ENCODE data around the gene MAP4K3.
"Not testable (repeated sequence)": the region's sequence is repeated elsewhere in the genome, so short reads cannot be mapped to it uniquely, and the experiment has no call there.

MAP4K3 gene

GRCh38 chr2:39370101-39370500, 67.0 kb downstream of the MAP4K3 start:
- DNase-seq: no peak

DNA sequence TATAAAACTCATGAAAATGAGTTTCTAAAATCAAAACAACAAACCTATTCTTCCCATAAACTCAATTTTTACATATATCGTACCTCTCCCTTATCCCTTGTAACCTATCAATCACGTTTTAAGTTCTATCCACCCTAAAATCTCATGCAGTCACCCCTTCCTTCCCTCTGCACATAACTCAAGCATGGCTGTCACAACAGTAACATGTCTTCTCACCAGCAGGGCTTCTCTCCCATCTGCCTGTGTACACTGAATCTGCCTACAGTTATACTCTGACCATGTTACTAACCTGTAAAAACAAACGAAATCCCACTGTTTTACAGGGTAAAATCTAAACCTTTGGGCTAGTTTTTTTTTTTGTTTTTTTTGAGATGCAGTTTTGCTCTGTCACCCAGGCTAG, 68.2 kb downstream of the MAP4K3 start:
- no peak for DNase-seq

GRCh38 chr2:39368376-39368775, 68.7 kb downstream of the MAP4K3 start:
- no peak for DNase-seq

GRCh38 chr2:39362595-39362994, 74.5 kb downstream of the MAP4K3 start:
- DNase-seq: no peak

- DNase-seq: no peak
These were observed 75.6 kb downstream of the MAP4K3 start for GRCh38 chr2:39361511-39361910.

GRCh38 chr2:39360342-39360741, 76.7 kb downstream of the MAP4K3 start:
- not testable (repeated sequence) for DNase-seq

DNA sequence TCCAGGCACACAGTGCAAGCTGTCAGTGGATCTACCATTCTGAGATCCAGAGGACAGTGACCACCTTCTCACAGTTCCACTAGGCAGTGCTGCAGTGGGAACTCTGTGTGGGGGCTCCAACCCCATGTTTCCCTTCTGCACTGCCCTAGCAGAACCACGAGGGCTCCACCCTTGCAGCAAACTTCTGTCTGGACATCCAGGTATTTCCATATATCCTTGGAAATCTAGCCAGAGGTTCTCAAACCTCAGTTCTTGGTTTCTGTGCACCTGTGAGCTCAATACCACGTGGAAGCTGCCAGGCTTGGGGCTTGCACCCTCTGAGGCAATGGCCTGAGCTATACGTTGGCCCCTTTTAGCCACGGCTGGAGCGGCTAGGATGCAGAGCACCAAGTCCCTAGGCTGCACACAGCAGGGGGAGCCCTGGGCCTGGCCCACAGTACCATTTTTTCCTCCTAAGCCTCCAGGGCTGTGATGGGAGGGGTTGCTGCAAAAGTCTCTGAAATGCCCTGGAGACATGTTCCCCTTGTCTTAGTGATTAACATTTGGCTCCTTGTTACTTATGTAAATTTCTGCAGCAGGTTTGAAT, 77.5 kb downstream of the MAP4K3 start:
- no peak for DNase-seq

DNA sequence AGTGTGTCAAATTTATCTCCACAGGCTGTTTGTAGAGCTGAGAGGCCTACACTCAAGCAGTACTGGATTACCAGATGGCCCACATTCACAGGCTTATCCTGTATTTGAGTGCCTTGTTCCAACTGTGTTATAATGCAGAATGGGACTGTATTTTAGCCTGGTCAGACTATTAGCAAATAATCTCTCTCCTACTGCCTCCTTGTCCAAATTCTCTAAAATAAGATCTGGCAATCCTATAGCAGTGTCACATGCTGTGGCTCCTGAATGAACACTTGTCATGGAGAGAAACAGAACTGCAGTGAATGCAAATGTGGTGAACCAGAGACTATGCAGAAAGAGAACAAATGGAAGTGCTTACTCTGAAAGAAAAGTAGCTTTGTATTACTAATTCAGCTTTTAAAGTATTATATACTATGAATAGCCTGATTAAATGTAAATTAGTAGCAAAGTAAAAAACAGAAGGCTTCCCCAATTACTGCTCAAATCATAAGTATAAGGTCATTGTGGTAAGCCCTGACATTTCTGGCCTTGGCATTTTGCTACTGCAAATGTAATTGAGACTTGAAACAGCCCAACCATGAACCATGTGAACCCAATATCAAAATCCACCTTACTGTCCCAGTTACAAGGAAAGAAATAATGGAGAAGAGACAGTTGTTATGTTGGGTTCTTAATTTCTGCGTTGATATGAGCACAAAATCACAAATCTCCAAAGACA, 80.0 kb downstream of the MAP4K3 start:
- no peak for DNase-seq

- DNase-seq: no peak
These were observed 86.4 kb downstream of the MAP4K3 start for GRCh38 chr2:39350658-39351057.

DNA sequence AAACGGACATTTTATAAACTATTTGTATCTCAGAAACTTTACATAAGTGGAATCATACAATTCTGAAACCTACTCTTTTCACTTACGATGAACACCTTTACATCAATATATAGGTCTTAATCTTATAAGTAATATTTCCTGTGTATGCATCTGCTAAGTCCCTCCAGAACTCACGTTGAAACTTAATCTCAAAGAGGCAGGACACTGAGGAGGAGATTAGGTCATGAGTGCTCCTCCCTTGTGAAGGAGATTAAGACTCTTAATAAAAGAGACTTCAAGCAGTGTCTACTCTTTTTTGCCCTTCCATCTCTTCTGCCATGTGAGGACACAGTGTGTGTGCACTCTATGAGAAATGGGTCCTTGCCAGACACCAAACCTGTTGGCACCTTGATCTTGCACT, 98.6 kb downstream of the MAP4K3 start:
- no peak for DNase-seq

DNA sequence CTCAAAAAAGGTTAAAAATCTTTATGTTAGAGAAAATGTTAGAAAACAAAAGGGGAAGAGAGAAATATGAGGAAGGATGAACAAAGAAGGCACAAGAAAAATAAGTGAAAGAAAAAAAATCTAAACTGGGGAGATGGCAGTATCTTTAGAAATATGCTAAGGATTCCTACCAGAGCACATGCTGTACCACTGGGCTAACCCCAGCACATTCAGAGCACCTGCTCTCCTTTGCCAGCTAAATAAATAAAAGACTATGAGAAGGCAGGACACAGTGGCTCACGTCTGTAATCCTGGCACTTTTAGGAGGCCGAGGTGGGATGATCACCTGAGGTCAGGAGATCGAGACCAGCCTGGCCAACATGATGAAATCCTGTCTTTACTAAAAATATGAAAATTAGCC, 101.2 kb downstream of the MAP4K3 start:
- no peak for DNase-seq

DNA sequence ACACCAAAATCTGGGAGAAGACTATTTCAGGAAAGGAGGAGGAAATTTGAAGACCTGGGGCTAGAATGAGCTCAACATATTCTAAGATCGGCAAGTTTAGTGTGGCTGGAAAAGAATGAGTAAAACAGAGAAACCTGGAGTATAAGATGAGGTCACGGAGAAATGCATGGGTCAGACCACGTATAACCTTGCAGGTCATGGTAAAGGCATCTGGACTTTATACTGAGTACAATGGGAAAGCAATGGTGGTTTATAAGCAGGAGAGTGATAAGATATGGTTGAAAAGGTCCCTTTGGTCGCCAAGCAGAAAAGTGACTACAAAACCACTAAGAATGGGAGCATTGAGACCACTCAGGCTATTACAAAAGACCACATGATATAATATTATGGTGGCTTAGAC, 102.1 kb downstream of the MAP4K3 start:
- no peak for DNase-seq

DNA sequence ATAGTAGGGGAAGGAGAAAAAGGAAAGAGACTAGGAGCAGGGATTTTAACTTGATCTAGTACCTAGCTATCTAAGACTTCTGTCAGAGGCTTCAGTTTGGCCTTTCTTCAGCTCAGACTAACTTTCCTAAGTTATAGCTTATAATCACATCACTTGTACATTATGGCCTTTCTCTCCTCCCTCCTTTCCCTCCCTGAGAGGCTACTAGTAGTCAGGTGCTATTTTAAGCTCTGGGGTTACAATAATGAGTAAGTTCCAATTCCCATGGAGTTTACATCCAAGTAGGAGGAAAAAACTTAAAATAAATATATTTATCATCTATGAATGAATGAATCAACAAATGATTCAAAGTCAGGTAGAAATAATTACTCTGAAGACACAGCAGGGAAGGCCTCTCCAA, 102.6 kb downstream of the MAP4K3 start:
- DNase-seq: no peak

- no peak for DNase-seq
These were observed 110.4 kb downstream of the MAP4K3 start for GRCh38 chr2:39326644-39327043.

GRCh38 chr2:39325966-39326365, 111.1 kb downstream of the MAP4K3 start:
- no peak for DNase-seq

DNA sequence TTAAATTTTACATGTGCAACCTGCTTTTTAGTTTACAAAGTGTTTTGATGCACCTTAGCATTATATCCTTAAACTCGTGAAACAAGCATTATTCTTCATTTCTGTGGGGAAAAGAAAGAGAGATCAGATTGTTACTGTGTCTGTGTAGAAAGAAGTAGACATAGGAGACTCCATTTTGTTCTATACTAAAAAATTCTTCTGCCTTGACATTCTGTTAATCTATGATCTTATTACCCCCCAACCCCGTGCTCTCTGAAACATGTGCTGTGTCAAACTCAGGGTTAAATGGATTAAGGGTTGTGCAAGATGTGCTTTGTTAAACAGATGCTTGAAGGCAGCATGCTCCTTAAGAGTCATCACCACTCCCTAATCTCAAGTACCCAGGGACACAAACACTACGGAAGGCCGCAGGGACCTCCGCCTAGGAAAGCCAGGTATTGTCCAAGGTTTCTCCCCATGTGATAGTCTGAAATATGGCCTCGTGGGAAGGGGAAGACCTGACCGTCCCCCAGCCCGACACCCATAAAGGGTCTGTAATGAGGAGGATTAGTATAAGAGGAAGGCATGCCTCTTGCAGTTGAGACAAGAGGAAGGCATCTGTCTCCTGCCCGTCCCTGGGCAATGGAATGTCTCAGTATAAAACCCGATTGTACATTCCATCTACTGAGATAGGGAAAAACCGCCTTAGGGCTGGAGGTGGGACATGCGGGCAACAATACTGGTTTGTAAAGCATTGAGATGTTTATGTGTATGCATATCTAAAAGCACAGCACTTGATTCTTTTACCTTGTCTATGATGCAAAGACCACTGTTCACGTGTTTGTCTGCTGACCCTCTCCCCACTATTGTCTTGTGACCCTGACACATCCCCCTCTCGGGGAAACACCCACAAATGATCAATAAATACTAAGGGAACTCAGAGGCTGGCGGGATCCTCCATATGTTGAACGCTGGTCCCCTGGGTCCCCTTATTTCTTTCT, 115.7 kb downstream of the MAP4K3 start:
- DNase-seq: not testable (repeated sequence)

- no peak for DNase-seq
These were observed 116.9 kb downstream of the MAP4K3 start for GRCh38 chr2:39320162-39320561.

GRCh38 chr2:39313575-39313974, 123.5 kb downstream of the MAP4K3 start:
- no peak for DNase-seq

- DNase-seq: no peak
These were observed 125.6 kb downstream of the MAP4K3 start for GRCh38 chr2:39311469-39311868.

GRCh38 chr2:39308778-39309177, 128.3 kb downstream of the MAP4K3 start:
- DNase-seq: no peak

GRCh38 chr2:39306626-39307025, 130.5 kb downstream of the MAP4K3 start:
- no peak for DNase-seq

- DNase-seq: no peak
These were observed 132.4 kb downstream of the MAP4K3 start for GRCh38 chr2:39304729-39305128.

- no peak for DNase-seq
These were observed 132.9 kb downstream of the MAP4K3 start for GRCh38 chr2:39304200-39304599.

DNA sequence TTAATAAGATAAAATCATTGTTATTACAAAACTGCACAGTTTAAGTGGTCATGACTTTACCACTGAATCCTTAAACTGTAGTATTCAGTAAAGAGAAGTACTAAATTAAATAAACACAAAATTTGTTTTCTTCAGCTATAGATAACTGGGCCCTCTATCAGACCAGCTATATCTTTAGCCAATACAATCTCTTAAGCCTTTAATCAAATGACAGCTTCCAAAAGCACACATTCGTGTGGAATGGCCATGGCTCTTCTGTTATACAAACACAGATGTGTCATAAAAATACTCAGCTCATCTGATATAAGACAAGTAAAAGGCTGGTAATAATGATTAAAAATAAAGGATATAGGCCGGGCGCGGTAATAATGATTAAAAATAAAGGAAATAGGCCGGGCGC, 135.7 kb downstream of the MAP4K3 start:
- no peak for DNase-seq
